Activated CD4-positive, alpha-beta memory T cell treated with anti-CD3 and anti-CD28 coated beads, Interleukin-2, amount 10 ng/mL, durations not matched to agents 7 days and 5 days (primary cell): Measurements from ENCODE around the gene UBASH3B. TPM values are rescaled to one million over a fixed set of nuclear protein-coding genes. Genes with fewer than 3 reads are reported as not detected.
"Not testable (repeated sequence)": the region's sequence is repeated elsewhere in the genome, so short reads cannot be mapped to it uniquely, and the experiment has no call there.

Experiments used
- CTCF ChIA-PET: fragments of 350-600 bp; sonication (Branson Sonifier 250); formaldehyde crosslinking; loops from one replicate; lab custom pipeline; 2021; ENCODE audit warnings: antibody characterized with exemption, inconsistent platforms; lab: Charles Lee
- POLR2A ChIA-PET: fragments of 350-600 bp; sonication (Branson Sonifier 250); formaldehyde crosslinking; loops from one replicate; lab custom pipeline; 2021; ENCODE audit warnings: antibody characterized with exemption; lab: Charles Lee
- DNase-seq: peaks from one replicate; pipeline ENCODE4 v3.0.0-alpha.2; 2020
- H3K27ac Mint-ChIP-seq: one replicate; pipeline ENCODE4 v1.8.0; 2021; ENCODE audit warnings: mild to moderate bottlenecking, mixed read lengths
- H3K27me3 Mint-ChIP-seq: one replicate; pipeline ENCODE4 v1.8.0; 2021; ENCODE audit warnings: mixed read lengths
- H3K36me3 Mint-ChIP-seq: one replicate; pipeline ENCODE4 v1.8.0; 2021; ENCODE audit warnings: low read depth, mixed read lengths
- H3K4me1 Mint-ChIP-seq: one replicate; pipeline ENCODE4 v1.8.0; 2021; ENCODE audit warnings: mixed read lengths
- H3K4me3 Mint-ChIP-seq: one replicate; pipeline ENCODE4 v1.8.0; 2021; ENCODE audit warnings: mild to moderate bottlenecking, mixed read lengths
- H3K9me3 Mint-ChIP-seq: one replicate; pipeline ENCODE4 v1.8.0; 2021; ENCODE audit warnings: mixed read lengths
- total RNA-seq, 2 experiments: library from RNA; stranded (reverse); gene quantifications; one replicate each; pipeline ENCODE4 v1.2.3, GENCODE V29; 2021

The UBASH3B gene
- total RNA-seq, 2 experiments from 2014 or later: 18.4 to 20.9 TPM

DNA sequence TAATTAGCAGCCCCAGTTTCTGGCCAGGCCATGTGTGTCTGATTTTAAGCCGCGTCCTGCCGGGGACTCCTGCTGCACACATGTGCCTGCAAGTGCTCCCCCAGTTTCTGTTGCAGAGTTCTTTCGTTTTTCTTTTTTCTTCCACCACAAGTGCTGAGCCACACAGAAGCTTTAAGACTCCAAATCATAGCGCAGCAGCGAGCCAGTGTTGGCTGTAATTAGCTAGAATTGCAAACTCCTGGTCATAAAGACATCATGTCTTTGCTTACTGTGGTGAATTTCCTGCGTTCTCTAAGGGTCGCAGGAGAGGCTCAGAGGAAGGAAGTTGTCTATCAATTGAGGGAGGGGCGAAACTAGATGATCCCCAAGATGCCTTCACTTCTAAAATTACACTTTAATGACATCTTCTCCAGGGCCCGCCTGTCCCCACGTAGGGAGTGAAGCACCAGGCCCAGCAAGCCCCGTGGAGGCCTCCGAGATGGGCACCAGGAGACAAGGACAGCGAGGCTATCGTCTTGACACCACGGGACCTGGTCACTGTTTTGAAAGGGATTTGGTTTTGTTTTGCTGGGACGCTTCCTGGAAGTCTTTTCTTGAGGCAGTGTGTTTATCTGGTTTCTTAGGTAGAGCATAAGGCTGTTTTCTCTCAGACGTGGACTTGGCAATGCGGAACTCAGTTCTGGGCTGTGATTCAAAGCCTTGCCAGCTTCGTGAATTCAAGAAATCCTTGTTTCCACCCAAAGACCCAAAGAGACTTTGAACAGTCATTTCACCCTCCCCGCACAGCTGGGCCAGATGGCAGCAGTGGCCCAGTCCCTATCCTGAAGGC, 71.8 kb downstream of the UBASH3B start:
- Mint-ChIP-seq H3K4me1 (peaks cover 68% of the 10 kb centered on the region), H3K4me3 (peak overlapping the region; percentile 60), H3K9me3 (no peaks in the 10 kb centered on the region), H3K36me3 (peaks cover 8% of the 10 kb centered on the region), H3K27me3 (no peaks in the 10 kb centered on the region), H3K27ac (peak overlapping the region; percentile 90)
- CTCF ChIA-PET: interaction anchor here (0.9 to 3.0 kb wide), 12 partner anchors 12 to 99 kb away, joined by 3 to 21 read pairs (median 5); partner anchors contain the start of gene UBASH3B
- POLR2A ChIA-PET: interaction anchor here (0.8 to 3.4 kb wide), 16 partner anchors 9 to 71 kb away, joined by 3 to 66 read pairs (median 6); partner anchors contain the start of gene UBASH3B
- peak; percentile 59 for DNase-seq

GRCh38 chr11:122728561-122728960, 73.0 kb downstream of the UBASH3B start:
- Mint-ChIP-seq H3K36me3 (peaks cover 8% of the 10 kb centered on the region), H3K9me3 (no peaks in the 10 kb centered on the region), H3K27ac (no peak overlapping the region), H3K27me3 (no peaks in the 10 kb centered on the region), H3K4me3 (no peak overlapping the region), H3K4me1 (peaks cover 58% of the 10 kb centered on the region)
- no peak for DNase-seq
- CTCF ChIA-PET: interaction anchor here (2.3 to 3.0 kb wide), 2 partner anchors 11 to 26 kb away, joined by 6 to 21 read pairs; no protein-coding TSS in a partner anchor
- POLR2A ChIA-PET: interaction anchor here (2.4 to 3.4 kb wide), 4 partner anchors 18 to 72 kb away, joined by 10 to 66 read pairs (median 18); partner anchors contain the start of gene UBASH3B

DNA sequence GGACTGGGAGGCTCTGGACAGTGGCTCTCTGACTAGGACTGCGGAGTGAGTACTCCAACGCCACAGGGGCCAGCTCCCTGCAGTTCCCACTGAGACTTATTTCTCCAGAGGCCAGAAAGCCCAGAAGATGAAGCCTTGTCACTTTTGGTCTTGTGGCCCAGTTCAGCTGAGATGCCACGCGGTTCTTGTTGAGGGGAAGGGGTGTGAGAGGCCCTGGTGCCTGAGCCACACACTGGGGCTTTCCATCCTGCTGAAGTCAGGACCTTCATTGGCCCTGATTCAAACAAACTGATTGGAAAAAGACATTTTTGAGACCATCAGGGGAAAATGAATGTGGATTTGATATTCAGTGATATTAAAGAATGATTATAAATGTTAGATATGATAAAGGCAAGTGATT, 73.6 kb downstream of the UBASH3B start:
- Mint-ChIP-seq H3K27me3 (no peaks in the 10 kb centered on the region), H3K36me3 (peaks cover 8% of the 10 kb centered on the region), H3K27ac (peak overlapping the region; percentile 35), H3K4me3 (no peak overlapping the region), H3K9me3 (no peaks in the 10 kb centered on the region), H3K4me1 (peaks cover 56% of the 10 kb centered on the region)
- ChIA-PET CTCF (interaction anchor here (3.0 kb wide), 1 partner anchor 26 kb away, joined by 21 read pairs; no protein-coding TSS in a partner anchor), POLR2A (interaction anchor here (3.1 to 3.4 kb wide), 2 partner anchors 17 to 32 kb away, joined by 25 to 66 read pairs; no protein-coding TSS in a partner anchor)
- DNase-seq: no peak

GRCh38 chr11:122730694-122731093, 75.2 kb downstream of the UBASH3B start:
- H3K27me3 Mint-ChIP-seq, H3K9me3 Mint-ChIP-seq, CTCF ChIA-PET, H3K4me3 Mint-ChIP-seq, H3K27ac Mint-ChIP-seq, H3K36me3 Mint-ChIP-seq, DNase-seq, POLR2A ChIA-PET: not testable (repeated sequence)
- H3K4me1 Mint-ChIP-seq: peaks cover 56% of the 10 kb centered on the region

DNA sequence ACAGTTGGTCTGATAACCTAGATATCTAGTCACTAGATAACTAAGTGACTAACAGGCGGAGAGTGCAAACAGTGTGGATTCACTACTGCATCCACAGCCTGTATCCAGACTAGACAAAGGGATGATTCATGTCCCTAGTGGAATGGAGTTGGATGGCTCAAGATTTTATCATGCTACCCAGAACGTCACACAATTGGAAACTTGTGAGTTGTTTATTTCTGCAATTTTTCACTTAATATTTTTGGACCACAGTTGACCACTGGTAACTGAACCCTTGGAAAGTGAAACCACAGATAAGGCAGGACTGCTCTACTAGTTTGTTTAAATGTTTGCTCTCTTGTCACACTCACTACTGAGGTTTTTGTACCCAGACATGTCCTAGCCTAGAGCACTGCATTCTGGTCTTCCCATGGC, 76.0 kb downstream of the UBASH3B start:
- POLR2A ChIA-PET: no interaction called here
- no peak for DNase-seq
- CTCF ChIA-PET: interaction anchor here (2.3 kb wide), 1 partner anchor 75 kb away, joined by 4 read pairs; no protein-coding TSS in a partner anchor
- Mint-ChIP-seq H3K9me3 (no peaks in the 10 kb centered on the region), H3K36me3 (peaks cover 3% of the 10 kb centered on the region), H3K4me3 (no peak overlapping the region), H3K4me1 (peaks cover 48% of the 10 kb centered on the region), H3K27me3 (no peaks in the 10 kb centered on the region), H3K27ac (no peak overlapping the region)

- CTCF ChIA-PET: interaction anchor here (0.8 to 2.3 kb wide), 3 partner anchors 11 to 76 kb away, joined by 3 to 4 read pairs (median 4); no protein-coding TSS in a partner anchor
- H3K36me3 Mint-ChIP-seq: no peaks in the 10 kb centered on the region
- POLR2A ChIA-PET: interaction anchor here (1.2 kb wide), 1 partner anchor 17 kb away, joined by 4 read pairs; no protein-coding TSS in a partner anchor
- H3K27me3 Mint-ChIP-seq: no peaks in the 10 kb centered on the region
- peaks cover 37% of the 10 kb centered on the region for H3K4me1 Mint-ChIP-seq
- no peak for DNase-seq
- no peaks in the 10 kb centered on the region for H3K9me3 Mint-ChIP-seq
- no peak overlapping the region for H3K4me3 Mint-ChIP-seq
- H3K27ac Mint-ChIP-seq: no peak overlapping the region
Observed at GRCh38 chr11:122732342-122733315, 77.1 kb downstream of the UBASH3B start.

DNA sequence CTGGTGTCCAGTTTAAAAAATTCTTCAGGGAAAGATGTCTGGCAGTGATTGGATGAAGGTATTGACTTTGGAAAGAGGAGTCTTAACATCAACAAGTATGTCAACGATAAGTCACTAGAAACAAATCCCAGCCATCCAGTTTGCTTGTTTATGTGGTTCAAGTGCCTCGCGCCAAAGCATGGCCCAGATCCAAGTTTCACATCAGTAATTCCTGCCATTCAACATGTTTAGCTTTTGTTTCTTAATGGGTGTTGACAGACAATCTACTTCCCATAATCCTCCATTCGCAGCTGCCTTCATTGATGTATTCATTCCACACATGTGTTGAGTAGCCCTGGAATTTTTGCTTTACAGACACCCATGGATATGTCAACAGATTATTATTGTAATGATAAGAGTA, 77.8 kb downstream of the UBASH3B start:
- Mint-ChIP-seq H3K9me3 (no peaks in the 10 kb centered on the region), H3K27me3 (no peaks in the 10 kb centered on the region), H3K4me1 (peaks cover 30% of the 10 kb centered on the region), H3K4me3 (no peak overlapping the region), H3K36me3 (no peaks in the 10 kb centered on the region), H3K27ac (no peak overlapping the region)
- DNase-seq: no peak
- ChIA-PET POLR2A (interaction anchor here (1.2 kb wide), 1 partner anchor 18 kb away, joined by 4 read pairs; no protein-coding TSS in a partner anchor), CTCF (interaction anchor here (1.4 to 2.3 kb wide), 2 partner anchors 10 to 77 kb away, joined by 4 read pairs; no protein-coding TSS in a partner anchor)

- peaks cover 2% of the 10 kb centered on the region for H3K27me3 Mint-ChIP-seq
Observed at GRCh38 chr11:122734848-122735496, 79.5 kb downstream of the UBASH3B start.

DNA sequence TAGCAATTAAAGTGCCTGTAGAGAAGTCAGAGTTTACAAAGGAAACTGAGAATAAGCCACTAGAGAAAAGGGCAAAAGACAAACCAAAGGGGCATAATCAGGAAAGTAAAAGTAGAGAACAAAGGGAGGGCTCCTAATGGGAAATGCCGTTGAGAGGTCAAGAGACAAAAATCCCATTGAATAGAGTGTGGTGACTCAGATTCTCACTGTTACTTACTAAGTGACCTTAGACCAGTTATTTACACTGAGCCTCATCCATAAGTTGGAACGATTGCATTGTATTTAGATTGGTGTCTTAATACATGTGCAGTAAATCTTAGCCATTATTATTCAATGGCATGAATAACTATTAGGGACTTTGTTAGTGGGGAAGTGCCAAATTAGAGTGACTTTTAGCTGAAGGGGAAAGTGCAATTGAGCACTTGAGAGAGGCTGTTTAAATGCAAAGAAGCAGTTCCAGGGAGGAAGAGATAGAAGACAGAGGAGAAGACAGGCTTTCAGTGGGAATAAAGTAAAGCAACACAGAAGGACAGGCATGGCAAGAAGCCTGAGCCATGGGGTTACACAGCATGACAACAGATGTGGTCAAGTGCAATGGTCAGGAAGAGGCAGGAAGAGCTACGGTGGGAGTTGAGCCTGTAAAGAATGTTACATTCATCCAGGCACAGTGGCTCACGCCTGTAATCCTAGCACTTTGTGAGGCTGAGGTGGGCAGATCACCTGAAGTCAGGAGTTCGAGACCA, 82.6 kb downstream of the UBASH3B start:
- POLR2A ChIA-PET: no interaction called here
- peaks cover 14% of the 10 kb centered on the region for H3K4me1 Mint-ChIP-seq
- no peak overlapping the region for H3K27ac Mint-ChIP-seq
- peaks cover 3% of the 10 kb centered on the region for H3K27me3 Mint-ChIP-seq
- H3K9me3 Mint-ChIP-seq: no peaks in the 10 kb centered on the region
- H3K4me3 Mint-ChIP-seq: no peak overlapping the region
- no peaks in the 10 kb centered on the region for H3K36me3 Mint-ChIP-seq
- CTCF ChIA-PET: interaction anchor here (1.5 kb wide), 1 partner anchor 10 kb away, joined by 6 read pairs; no protein-coding TSS in a partner anchor
- no peak for DNase-seq

More at GRCh38 chr11:122734848-122735496, 79.5 kb downstream of the UBASH3B start:
- DNase-seq: no peak
- POLR2A ChIA-PET: interaction anchor here (1.2 to 1.5 kb wide), 3 partner anchors 11 to 20 kb away, joined by 3 to 6 read pairs (median 4); no protein-coding TSS in a partner anchor
- H3K9me3 Mint-ChIP-seq: no peaks in the 10 kb centered on the region
- H3K36me3 Mint-ChIP-seq: no peaks in the 10 kb centered on the region
- CTCF ChIA-PET: interaction anchor here (1.0 to 1.3 kb wide), 4 partner anchors 11 to 25 kb away, joined by 3 to 4 read pairs (median 3); no protein-coding TSS in a partner anchor
- H3K27ac Mint-ChIP-seq: no peak overlapping the region
- H3K4me1 Mint-ChIP-seq: peaks cover 22% of the 10 kb centered on the region
- no peak overlapping the region for H3K4me3 Mint-ChIP-seq

DNA sequence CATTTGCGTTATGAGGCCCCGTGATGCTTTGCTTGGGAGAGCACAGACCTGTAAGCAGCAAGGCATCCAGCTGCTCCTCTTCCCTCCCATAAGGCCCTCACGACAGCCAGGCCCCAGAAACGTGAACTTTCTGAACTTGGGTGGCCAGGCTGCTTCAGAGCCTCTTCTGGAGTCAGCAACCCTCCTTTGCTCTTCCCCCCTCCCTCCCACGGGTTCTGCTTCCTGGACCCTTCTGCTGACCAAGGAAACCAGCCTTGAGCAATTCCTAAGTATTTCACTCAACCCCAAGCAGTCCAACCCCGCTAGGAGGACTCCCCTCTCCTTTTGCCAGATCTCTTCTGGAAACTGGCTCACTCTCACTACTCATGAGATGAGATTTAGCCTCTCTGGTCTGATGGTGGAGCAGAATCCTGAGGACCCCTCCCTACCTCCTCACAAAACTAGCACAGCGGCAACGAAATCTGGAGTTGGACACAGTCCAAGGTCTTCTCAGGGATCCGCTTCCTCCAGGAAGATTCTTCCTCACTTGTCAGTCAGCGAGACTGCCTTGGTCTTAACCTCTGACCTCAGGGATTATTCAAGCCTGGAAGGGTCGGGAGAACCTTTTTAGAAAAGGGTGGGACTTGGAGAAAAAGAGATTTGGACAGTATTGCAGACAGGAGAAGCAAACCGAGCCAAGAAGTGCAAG, 86.2 kb downstream of the UBASH3B start:
- POLR2A ChIA-PET: no interaction called here
- H3K27ac Mint-ChIP-seq: no peak overlapping the region
- CTCF ChIA-PET: no interaction called here

More for the DNA sequence above, 86.2 kb downstream of the UBASH3B start:
- Mint-ChIP-seq H3K4me3 (no peak overlapping the region), H3K9me3 (no peaks in the 10 kb centered on the region), H3K4me1 (peaks cover 1% of the 10 kb centered on the region), H3K36me3 (peaks cover 9% of the 10 kb centered on the region), H3K27me3 (peaks cover 3% of the 10 kb centered on the region)
- no peak for DNase-seq
